ENCODE data around the gene WNT3.

DNA sequence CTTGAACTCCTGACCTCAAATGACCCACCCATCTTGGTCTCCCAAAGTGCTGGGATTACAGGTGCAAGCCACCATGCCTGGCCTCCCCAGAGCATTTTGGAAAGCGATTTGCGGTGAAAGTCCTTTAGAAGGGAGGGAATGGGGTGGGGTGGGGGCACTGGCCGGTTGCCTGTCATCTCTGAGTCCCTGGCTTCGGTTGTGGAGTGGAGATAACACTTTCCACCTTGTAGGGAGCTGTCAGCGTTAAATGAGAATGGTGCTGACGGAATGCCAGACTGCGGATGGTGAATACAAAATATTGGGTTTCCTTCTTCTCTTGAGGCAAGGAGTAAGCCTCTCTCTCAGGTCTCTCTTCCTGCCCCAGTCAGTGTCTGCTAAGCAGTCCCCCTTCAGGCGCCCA is 5.2 kb upstream of the WNT3 start:
- TF ChIP-seq EZH2 (IDR thresholded peaks at IDR 0.05; ENCODE audit: insufficient read depth, poor library complexity, severe bottlenecking) (no peak), EZH2phosphoT487 (IDR thresholded peaks at IDR 0.05; ENCODE audit: insufficient read depth, low read depth) (no peak)
